GM12878 (cell line): Measurements from ENCODE around the gene CD68. TPM values are rescaled to one million over a fixed set of nuclear protein-coding genes. Genes with fewer than 3 reads are reported as not detected.

Source experiments
- CBX5 ChIP-seq: sonication (generic); IDR thresholded peaks from 2 replicates; pipeline ENCODE4 v1.6.1; 2016; ENCODE audit warnings: low read depth, moderate library complexity, mild to moderate bottlenecking, inconsistent platforms
- CHD1 ChIP-seq: IDR thresholded peaks from 2 replicates; pipeline ENCODE4 v1.6.1; 2012; ENCODE audit warnings: low read depth, low read length, improper control_type of control experiment
- MEF2B ChIP-seq: fragments of 450-650 bp; IDR thresholded peaks from 2 replicates; pipeline ENCODE4 v1.6.1; 2018; ENCODE audit warnings: mild to moderate bottlenecking, moderate library complexity; ENCODE audit not compliant: partially characterized antibody, poor library complexity, severe bottlenecking
- MLLT1 ChIP-seq: fragments of 450-650 bp; IDR thresholded peaks from 2 replicates; pipeline ENCODE4 v1.6.1; 2016; ENCODE audit warnings: mild to moderate bottlenecking
- MYB ChIP-seq: fragments of 150-350 bp; IDR thresholded peaks from 2 replicates; pipeline ENCODE4 v1.6.1; 2014; ENCODE audit warnings: mild to moderate bottlenecking, low read depth, low read length, borderline replicate concordance
- NFYB ChIP-seq: IDR thresholded peaks from 2 replicates; pipeline ENCODE4 v1.6.1; 2011; ENCODE audit warnings: low read depth, mild to moderate bottlenecking, low read length, improper control_type of control experiment, moderate library complexity; ENCODE audit not compliant: insufficient read depth
- NR2C1 ChIP-seq: fragments of 450-650 bp; IDR thresholded peaks from 2 replicates; pipeline ENCODE4 v1.6.1; 2017; ENCODE audit warnings: antibody characterized with exemption, mild to moderate bottlenecking, moderate library complexity
- NR2C2 ChIP-seq: IDR thresholded peaks from 2 replicates; pipeline ENCODE4 v1.6.1; 2011; ENCODE audit warnings: borderline replicate concordance, low read depth; ENCODE audit not compliant: control insufficient read depth, insufficient read length
- NR2F1 ChIP-seq: fragments of 450-650 bp; conservative IDR thresholded peaks from 2 replicates; pipeline ENCODE4 v1.6.1; 2017; ENCODE audit warnings: mild to moderate bottlenecking
- PAX5 ChIP-seq: IDR thresholded peaks from 2 replicates; pipeline ENCODE4 v1.6.1; 2011; ENCODE audit warnings: low read depth, low read length, borderline replicate concordance
- POLR2AphosphoS2 ChIP-seq: IDR thresholded peaks from 2 replicates; pipeline ENCODE4 v1.6.1; 2011; ENCODE audit warnings: low read depth, mild to moderate bottlenecking, low read length, improper control_type of control experiment, moderate library complexity
- RUNX3 ChIP-seq: IDR thresholded peaks from 2 replicates; pipeline ENCODE4 v1.6.1; 2012; ENCODE audit warnings: low read length, inconsistent platforms
- SMARCA5 ChIP-seq: fragments of 450-650 bp; IDR thresholded peaks from 2 replicates; pipeline ENCODE4 v1.6.1; 2017; ENCODE audit warnings: mild to moderate bottlenecking
- SMC3 ChIP-seq: IDR thresholded peaks from 2 replicates; pipeline ENCODE4 v1.6.1; 2011; ENCODE audit warnings: low read length, improper control_type of control experiment, borderline replicate concordance
- SPI1 ChIP-seq: IDR thresholded peaks from 2 replicates; pipeline ENCODE4 v1.6.1; 2011; ENCODE audit warnings: low read depth, mild to moderate bottlenecking, low read length, moderate library complexity, borderline replicate concordance; ENCODE audit not compliant: insufficient read depth
- SREBF1 ChIP-seq: IDR thresholded peaks from 2 replicates; pipeline ENCODE4 v1.6.1; 2012; ENCODE audit warnings: mild to moderate bottlenecking, low read length
- TCF3 ChIP-seq: IDR thresholded peaks from 2 replicates; pipeline ENCODE4 v1.6.1; 2012; ENCODE audit warnings: low read depth, mild to moderate bottlenecking, low read length, borderline replicate concordance; ENCODE audit not compliant: insufficient read depth
- YY1 ChIP-seq: IDR thresholded peaks from 2 replicates; pipeline ENCODE4 v1.6.1; 2011; ENCODE audit warnings: low read depth, mild to moderate bottlenecking, low read length
- ZBTB40 ChIP-seq: fragments of 450-650 bp; IDR thresholded peaks from 2 replicates; pipeline ENCODE4 v1.6.1; 2016; ENCODE audit warnings: mild to moderate bottlenecking, moderate library complexity, borderline replicate concordance
- ZNF217 ChIP-seq: fragments of 450-650 bp; IDR thresholded peaks from 2 replicates; pipeline ENCODE4 v1.6.1; 2017; ENCODE audit warnings: antibody characterized with exemption, mild to moderate bottlenecking
- ZNF384 ChIP-seq: IDR thresholded peaks from 2 replicates; pipeline ENCODE4 v1.6.1; 2012; ENCODE audit warnings: low read depth, mild to moderate bottlenecking, low read length, improper control_type of control experiment, borderline replicate concordance
- polyA plus RNA-seq, 11 experiments: library from polyadenylated mRNA; depleted of rRNA in 4 of 11; unstranded in 6 of 11; stranded (reverse) in 5 of 11; fragments of >200 nt; fragmentation: Nextera tagmentation in 4 of 11; fragmentation: Illumina TruSeq in 1 of 11; extraction: Ambion mirVana in 4 of 11; extraction: Trizol in 1 of 11; gene quantifications; 1 replicate in 1 of 11; 2 replicates in 10 of 11; pipeline versions ENCODE4 v1.2.1 to v1.2.3, GENCODE V29; 2011 to 2016; ENCODE audit warnings: inconsistent platforms in 2 of 11, missing spikeins in 2 of 11, low read depth in 1 of 11
- total RNA-seq, 4 experiments: library from RNA; depleted of rRNA in 3 of 4; stranded (reverse); fragments of >200 nt in 3 of 4; fragmentation: Illumina TruSeq in 1 of 4; extraction: Trizol in 1 of 4; gene quantifications; 2 replicates each; pipeline versions ENCODE4 v1.2.1 to v1.2.3, GENCODE V29; 2013 to 2021
- TF ChIP-seq, protein P1 (sequence below): fragments of 450-650 bp; IDR thresholded peaks from 2 replicates; pipeline ENCODE4 v1.6.1; 2018; ENCODE audit warnings: mild to moderate bottlenecking, low read depth, moderate library complexity; ENCODE audit not compliant: partially characterized antibody

Gene CD68
- total and polyA plus RNA-seq, 10 of the 15 experiments (the other 5 are each of a cell fraction or from before 2014, with no cell fraction given): 2.6 to 6.9 (median 3.8) TPM

DNA sequence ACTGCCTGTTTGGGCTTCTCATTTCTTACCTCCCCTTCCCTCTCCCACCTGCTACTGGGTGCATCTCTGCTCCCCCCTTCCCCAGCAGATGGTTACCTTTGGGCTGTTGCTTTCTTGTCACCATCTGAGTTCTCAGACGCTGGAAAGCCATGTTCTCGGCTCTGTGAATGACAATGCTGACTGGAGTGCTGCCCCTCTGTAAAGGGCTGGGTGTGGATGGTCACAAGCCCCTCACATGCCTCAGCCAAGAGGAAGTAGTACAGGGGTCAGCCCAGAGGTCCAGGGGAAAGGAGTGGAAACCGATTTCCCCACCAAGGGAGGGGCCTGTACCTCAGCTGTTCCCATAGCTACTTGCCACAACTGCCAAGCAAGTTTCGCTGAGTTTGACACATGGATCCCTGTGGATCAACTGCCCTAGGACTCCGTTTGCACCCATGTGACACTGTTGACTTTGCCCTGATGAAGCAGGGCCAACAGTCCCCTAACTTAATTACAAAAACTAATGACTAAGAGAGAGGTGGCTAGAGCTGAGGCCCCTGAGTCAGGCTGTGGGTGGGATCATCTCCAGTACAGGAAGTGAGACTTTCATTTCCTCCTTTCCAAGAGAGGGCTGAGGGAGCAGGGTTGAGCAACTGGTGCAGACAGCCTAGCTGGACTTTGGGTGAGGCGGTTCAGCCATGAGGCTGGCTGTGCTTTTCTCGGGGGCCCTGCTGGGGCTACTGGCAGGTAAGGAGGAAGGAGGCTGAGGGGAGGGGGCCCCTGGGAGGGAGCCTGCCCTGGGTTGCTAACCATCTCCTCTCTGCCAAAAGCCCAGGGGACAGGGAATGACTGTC, at the start of gene CD68 (continued):
- TF ChIP-seq ZNF217 (no peak), SMC3 (no peak), POLR2AphosphoS2 (peak; percentile 99), RUNX3 (peak; percentile 49; the same call in 1 of the 2 replicates), PAX5 (no peak; the same call in 1 of the 2 replicates), CHD1 (no peak), TCF3 (no peak), MEF2B (no peak), NFYB (no peak), YY1 (peak; percentile 61; the same call in 1 of the 2 replicates), CBX5 (0 out of 2 replicates have a peak, but pooled peaks have one; percentile 32), MYB (no peak), ZBTB40 (no peak), NR2C1 (no peak), NR2F1 (peak; percentile 53), SREBF1 (no peak), ZNF384 (no peak), NR2C2 (no peak), SPI1 (peak; percentile 97), MLLT1 (no peak; the same call in 1 of the 2 replicates), SMARCA5 (no peak)
- TF ChIP-seq, protein P1, sequence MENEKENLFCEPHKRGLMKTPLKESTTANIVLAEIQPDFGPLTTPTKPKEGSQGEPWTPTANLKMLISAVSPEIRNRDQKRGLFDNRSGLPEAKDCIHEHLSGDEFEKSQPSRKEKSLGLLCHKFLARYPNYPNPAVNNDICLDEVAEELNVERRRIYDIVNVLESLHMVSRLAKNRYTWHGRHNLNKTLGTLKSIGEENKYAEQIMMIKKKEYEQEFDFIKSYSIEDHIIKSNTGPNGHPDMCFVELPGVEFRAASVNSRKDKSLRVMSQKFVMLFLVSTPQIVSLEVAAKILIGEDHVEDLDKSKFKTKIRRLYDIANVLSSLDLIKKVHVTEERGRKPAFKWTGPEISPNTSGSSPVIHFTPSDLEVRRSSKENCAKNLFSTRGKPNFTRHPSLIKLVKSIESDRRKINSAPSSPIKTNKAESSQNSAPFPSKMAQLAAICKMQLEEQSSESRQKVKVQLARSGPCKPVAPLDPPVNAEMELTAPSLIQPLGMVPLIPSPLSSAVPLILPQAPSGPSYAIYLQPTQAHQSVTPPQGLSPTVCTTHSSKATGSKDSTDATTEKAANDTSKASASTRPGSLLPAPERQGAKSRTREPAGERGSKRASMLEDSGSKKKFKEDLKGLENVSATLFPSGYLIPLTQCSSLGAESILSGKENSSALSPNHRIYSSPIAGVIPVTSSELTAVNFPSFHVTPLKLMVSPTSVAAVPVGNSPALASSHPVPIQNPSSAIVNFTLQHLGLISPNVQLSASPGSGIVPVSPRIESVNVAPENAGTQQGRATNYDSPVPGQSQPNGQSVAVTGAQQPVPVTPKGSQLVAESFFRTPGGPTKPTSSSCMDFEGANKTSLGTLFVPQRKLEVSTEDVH: no peak
